IMR-90 (cell line): Measurements from ENCODE around the gene PIRT. TPM values are rescaled to one million over a fixed set of nuclear protein-coding genes. Genes with fewer than 3 reads are reported as not detected.

ENCODE experiments used
- ATAC-seq: fragments of 200-7000 bp; cut with Tn5 transposase; 2 replicates; pipeline ENCODE4 v1.9.1; 2020; ENCODE audit warnings: low read depth, mild to moderate bottlenecking, moderate library complexity
- BruUV-seq: library from RNA; stranded (reverse); fragments of 400-500 nt; replicated peaks from 2 replicates; lab custom pipeline; 2021; lab: Mats Ljungman, UMichigan
- CTCF ChIA-PET: fragments of 300-600 bp; formaldehyde crosslinking; extraction: SDS; loops from one replicate; lab custom pipeline; 2021; ENCODE audit warnings: antibody characterized with exemption; lab: Yijun Ruan, JAX
- POLR2A ChIA-PET: fragments of 300-600 bp; sonication (Branson Sonifier 250); formaldehyde crosslinking; loops from one replicate; lab custom pipeline; 2022; ENCODE audit warnings: antibody characterized with exemption; ENCODE audit not compliant: unreplicated experiment; lab: Charles Lee
- DNase-seq: peaks from one replicate; pipeline ENCODE4 v3.0.0; 2013
- H2AFZ ChIP-seq: replicated peaks from 2 replicates; pipeline ENCODE3; 2013; ENCODE audit warnings: low read length, mild to moderate bottlenecking; ENCODE audit not compliant: poor library complexity
- H2AK5ac ChIP-seq: 2 replicates; pipeline ENCODE4 v1.6.1; 2013; ENCODE audit warnings: low read depth, low read length, inconsistent platforms
- H2AK9ac ChIP-seq: replicated peaks from 2 replicates; pipeline ENCODE3; 2013; ENCODE audit warnings: mild to moderate bottlenecking, low read depth, low read length, moderate library complexity; ENCODE audit not compliant: poor library complexity
- H2BK120ac ChIP-seq: 2 replicates; pipeline ENCODE4 v1.6.1; 2013; ENCODE audit warnings: low read depth, low read length, inconsistent platforms
- H2BK15ac ChIP-seq: 3 replicates; pipeline ENCODE4 v1.6.1; 2013; ENCODE audit warnings: low read depth, low read length, inconsistent platforms
- H2BK20ac ChIP-seq: 2 replicates; pipeline ENCODE4 v1.6.1; 2013; ENCODE audit warnings: low read depth, mild to moderate bottlenecking, inconsistent platforms, low read length, moderate library complexity
- H2BK5ac ChIP-seq: 2 replicates; pipeline ENCODE4 v1.6.1; 2013; ENCODE audit warnings: mild to moderate bottlenecking, low read depth, low read length, inconsistent platforms; ENCODE audit not compliant: poor library complexity, severe bottlenecking
- H3K14ac ChIP-seq: replicated peaks from 2 replicates; pipeline ENCODE4 v1.6.1; 2013; ENCODE audit warnings: low read depth, low read length, inconsistent platforms
- H3K18ac ChIP-seq: 2 replicates; pipeline ENCODE4 v1.6.1; 2013; ENCODE audit warnings: low read depth, low read length, control low read depth
- H3K23ac ChIP-seq: 2 replicates; pipeline ENCODE4 v1.6.1; 2013; ENCODE audit warnings: low read depth, low read length, inconsistent platforms
- H3K27ac ChIP-seq: 2 replicates; pipeline ENCODE4 v1.5.1; 2013; ENCODE audit warnings: mild to moderate bottlenecking, control low read depth, low read length; ENCODE audit not compliant: insufficient read depth
- H3K27me3 ChIP-seq: 2 replicates; pipeline ENCODE4 v1.6.1; 2013; ENCODE audit warnings: low read length; ENCODE audit not compliant: control insufficient read depth, insufficient read depth
- H3K36me3 ChIP-seq: 2 replicates; pipeline ENCODE4 v1.6.1; 2013; ENCODE audit warnings: low read length, mixed read lengths; ENCODE audit not compliant: control insufficient read depth, insufficient read depth
- H3K4ac ChIP-seq: 2 replicates; pipeline ENCODE4 v1.6.1; 2013; ENCODE audit warnings: low read depth, low read length, inconsistent platforms
- H3K4me1 ChIP-seq: 2 replicates; pipeline ENCODE4 v1.6.1; 2013; ENCODE audit warnings: low read length, mixed read lengths; ENCODE audit not compliant: control insufficient read depth, insufficient read depth
- H3K4me2 ChIP-seq: 2 replicates; pipeline ENCODE4 v1.6.1; 2013; ENCODE audit warnings: low read depth, mild to moderate bottlenecking, control low read depth, low read length, moderate library complexity
- H3K4me3 ChIP-seq: 2 replicates; pipeline ENCODE4 v1.5.1; 2013; ENCODE audit warnings: low read depth, mild to moderate bottlenecking, control low read depth, low read length, moderate library complexity; ENCODE audit not compliant: insufficient read depth
- H3K56ac ChIP-seq: 2 replicates; pipeline ENCODE4 v1.6.1; 2013; ENCODE audit warnings: low read length, inconsistent platforms; ENCODE audit not compliant: insufficient read depth; ENCODE audit errors: extremely low read depth
- H3K79me1 ChIP-seq, 2 experiments: 2 replicates each; pipeline ENCODE4 v1.6.1; 2013; ENCODE audit warnings: low read length in 2 of 2, inconsistent platforms in 1 of 2, low read depth in 1 of 2
- H3K9ac ChIP-seq: 2 replicates; pipeline ENCODE4 v1.6.1; 2013; ENCODE audit warnings: low read depth, low read length, control low read depth
- H3K9me1 ChIP-seq: 2 replicates; pipeline ENCODE4 v1.6.1; 2013; ENCODE audit warnings: low read length, inconsistent platforms; ENCODE audit not compliant: insufficient read depth
- H3K9me3 ChIP-seq: 2 replicates; pipeline ENCODE4 v1.6.1; 2013; ENCODE audit warnings: low read length; ENCODE audit not compliant: control insufficient read depth, insufficient read depth
- H4K20me1 ChIP-seq: 2 replicates; pipeline ENCODE4 v1.6.1; 2013; ENCODE audit warnings: low read length, inconsistent platforms; ENCODE audit not compliant: insufficient read depth
- H4K5ac ChIP-seq: 2 replicates; pipeline ENCODE4 v1.6.1; 2013; ENCODE audit warnings: mild to moderate bottlenecking, low read depth, low read length, control low read depth
- H4K8ac ChIP-seq, 2 experiments: 2 replicates each; pipeline ENCODE4 v1.6.1; 2013; ENCODE audit warnings: low read depth in 2 of 2, low read length in 2 of 2, control low read depth in 1 of 2, inconsistent platforms in 1 of 2
- H4K91ac ChIP-seq: 2 replicates; pipeline ENCODE4 v1.6.1; 2013; ENCODE audit warnings: low read depth, low read length, inconsistent platforms; ENCODE audit not compliant: insufficient read depth
- BHLHE40 ChIP-seq: fragments of 150-350 bp; IDR thresholded peaks from 2 replicates; pipeline ENCODE4 v1.6.1; 2016; ENCODE audit warnings: mild to moderate bottlenecking, low read depth, low read length
- CHD1 ChIP-seq: IDR thresholded peaks from 2 replicates; pipeline ENCODE4 v1.6.1; 2012; ENCODE audit warnings: low read depth, low read length, improper control_type of control experiment
- FOS ChIP-seq: fragments of 150-350 bp; IDR thresholded peaks from 2 replicates; pipeline ENCODE4 v1.6.1; 2016; ENCODE audit warnings: low read depth, low read length
- MXI1 ChIP-seq: IDR thresholded peaks from 2 replicates; pipeline ENCODE4 v1.6.1; 2012; ENCODE audit warnings: low read depth, mild to moderate bottlenecking, low read length, moderate library complexity, borderline replicate concordance
- NFE2L2 ChIP-seq: fragments of 150-350 bp; IDR thresholded peaks from 2 replicates; pipeline ENCODE4 v1.6.1; 2016; ENCODE audit warnings: low read depth, mild to moderate bottlenecking, low read length
- RFX5 ChIP-seq: IDR thresholded peaks from 2 replicates; pipeline ENCODE4 v1.8.0; 2012; ENCODE audit warnings: low read depth, mild to moderate bottlenecking, low read length, moderate library complexity
- WGBS, 2 experiments: methylation state at CpG; one replicate each; pipeline versions ENCODE4 v1.1.5 to v1.1.7; 2013; ENCODE audit warnings: missing lambda C conversion rate in 2 of 2; ENCODE audit not compliant: insufficient read length in 1 of 2; ENCODE audit errors: extremely low coverage in 2 of 2; 5-methylcytosine and 5-hydroxymethylcytosine counted together
- dilution Hi-C: fragments of 300-500 bp; cut with HindIII; formaldehyde crosslinking; loops from one replicate; pipeline ENCODE4 v1.14.3; 2018; ENCODE audit warnings: low sequenced_read_pairs; ENCODE audit not compliant: unreplicated experiment
- in situ Hi-C: fragments of 300-500 bp; cut with MboI; formaldehyde crosslinking; loops from 3 replicates; pipeline ENCODE4 v1.14.3; 2019; ENCODE audit warnings: low sequenced_read_pairs, inconsistent platforms, mixed read lengths
- intact Hi-C: fragments of 100-400 bp; cut with micrococcal nuclease; formaldehyde crosslinking; loops from 2 replicates; pipeline ENCODE4 v1.10.0; 2022
- polyA plus RNA-seq, 3 experiments: library from polyadenylated mRNA; depleted of rRNA; stranded (reverse); fragments of >200 nt; gene quantifications; 2 replicates each; pipeline ENCODE4 v1.2.3, GENCODE V29; 2012; ENCODE audit warnings: low replicate concordance in 1 of 3
- total RNA-seq: library from RNA; depleted of rRNA; stranded (reverse); fragments of >200 nt; gene quantifications from 2 replicates; pipeline ENCODE4 v1.2.3, GENCODE V29; 2012

The PIRT gene
- total and polyA plus RNA-seq, 2 of the 4 experiments (the other 2 are of a cell fraction) = not detected

- Histone ChIP-seq H4K91ac (no peak overlapping the region), H4K5ac (no peak overlapping the region), H3K4me1 (no peaks in the 10 kb centered on the region), H2BK5ac (no peak overlapping the region), H2BK20ac (no peak overlapping the region), H3K18ac (no peak overlapping the region), H3K79me1 (no peaks in the 10 kb centered on the region), H2BK15ac (no peak overlapping the region), H3K56ac (no peak overlapping the region), H2BK120ac (no peak overlapping the region), H3K9me1 (no peaks in the 10 kb centered on the region), H4K20me1 (no peaks in the 10 kb centered on the region), H3K27ac (no peak overlapping the region), H3K27me3 (no peaks in the 10 kb centered on the region), H3K23ac (no peak overlapping the region), H4K8ac (no peak overlapping the region), H3K9ac (no peak overlapping the region), H2AK5ac (no peak overlapping the region), H3K36me3 (no peaks in the 10 kb centered on the region), H3K14ac (no peak overlapping the region), H3K4ac (no peak overlapping the region), H3K4me3 (no peak overlapping the region), H2AFZ (no peak overlapping the region), H3K9me3 (no peaks in the 10 kb centered on the region), H2AK9ac (no peak overlapping the region), H3K4me2 (no peak overlapping the region)
- no TSS peak for BruUV-seq
- no CpG with 5 or more reads among the region's 2 CpGs for WGBS, 2 experiments
- in situ Hi-C loops = no loop called here
- ChIA-PET POLR2A (no interaction called here), CTCF (no interaction called here)
- no peak for ATAC-seq
- intact Hi-C loops = no loop called here
- no peak for DNase-seq
- TF ChIP-seq CHD1 (no peak), NFE2L2 (no peak), FOS (no peak), BHLHE40 (no peak), RFX5 (no peak), MXI1 (no peak)
- dilution Hi-C loops = no loop called here
Measured at GRCh38 chr17:10779609-10780008, 58.3 kb downstream of the PIRT start.
